Measurements from ENCODE around the gene TMEM158. TPM values are rescaled to one million over a fixed set of nuclear protein-coding genes. Genes with fewer than 3 reads are reported as not detected.

Gene TMEM158
- total RNA-seq, 2 experiments from 2014 or later: not detected

DNA sequence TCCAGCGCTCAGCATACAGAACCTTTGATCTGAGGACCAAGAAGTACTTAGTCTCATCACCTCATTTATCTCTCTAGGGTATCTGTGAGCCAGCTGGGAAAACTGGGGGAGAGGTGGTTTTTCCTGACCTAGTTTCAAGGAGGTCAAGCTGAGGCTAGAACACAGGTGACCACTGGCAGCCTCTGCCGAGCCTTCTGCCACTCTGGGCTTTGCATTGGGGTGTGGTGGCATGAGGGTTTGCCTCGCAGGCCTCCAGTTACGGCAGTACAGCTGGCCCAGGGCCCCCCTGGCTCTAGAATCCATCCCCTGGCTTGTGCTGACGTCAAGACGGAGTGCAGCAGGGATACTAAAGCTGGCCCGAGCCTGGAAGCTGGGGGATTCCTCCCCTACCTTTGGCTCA is 45.2 kb downstream of the TMEM158 start:
- peaks cover 4% of the 10 kb centered on the region for H3K27me3 Mint-ChIP-seq
- H3K36me3 Mint-ChIP-seq (ENCODE audit: low read depth): no peaks in the 10 kb centered on the region
- no peak overlapping the region for H3K27ac Mint-ChIP-seq
- H3K4me3 Mint-ChIP-seq: no peak overlapping the region
- no peaks in the 10 kb centered on the region for H3K36me3 ChIP-seq (ENCODE audit: insufficient read depth, low read length)
- H3K4me1 Mint-ChIP-seq (ENCODE audit: low read depth): no peaks in the 10 kb centered on the region
- intact Hi-C loops (cut with DNase I, micrococcal nuclease): no loop called here
- H3K9me3 ChIP-seq (ENCODE audit: control insufficient read depth in 1 of 2, insufficient read depth in 1 of 2, low read length in 2 of 2): no peaks in the 10 kb centered on the region
- H3K27me3 ChIP-seq (ENCODE audit: control insufficient read depth in 1 of 2, insufficient read depth in 2 of 2, low read length in 2 of 2): peaks cover 0 to 7% of the 10 kb centered on the region in 2 experiments
- TF ChIP-seq, protein P1, sequence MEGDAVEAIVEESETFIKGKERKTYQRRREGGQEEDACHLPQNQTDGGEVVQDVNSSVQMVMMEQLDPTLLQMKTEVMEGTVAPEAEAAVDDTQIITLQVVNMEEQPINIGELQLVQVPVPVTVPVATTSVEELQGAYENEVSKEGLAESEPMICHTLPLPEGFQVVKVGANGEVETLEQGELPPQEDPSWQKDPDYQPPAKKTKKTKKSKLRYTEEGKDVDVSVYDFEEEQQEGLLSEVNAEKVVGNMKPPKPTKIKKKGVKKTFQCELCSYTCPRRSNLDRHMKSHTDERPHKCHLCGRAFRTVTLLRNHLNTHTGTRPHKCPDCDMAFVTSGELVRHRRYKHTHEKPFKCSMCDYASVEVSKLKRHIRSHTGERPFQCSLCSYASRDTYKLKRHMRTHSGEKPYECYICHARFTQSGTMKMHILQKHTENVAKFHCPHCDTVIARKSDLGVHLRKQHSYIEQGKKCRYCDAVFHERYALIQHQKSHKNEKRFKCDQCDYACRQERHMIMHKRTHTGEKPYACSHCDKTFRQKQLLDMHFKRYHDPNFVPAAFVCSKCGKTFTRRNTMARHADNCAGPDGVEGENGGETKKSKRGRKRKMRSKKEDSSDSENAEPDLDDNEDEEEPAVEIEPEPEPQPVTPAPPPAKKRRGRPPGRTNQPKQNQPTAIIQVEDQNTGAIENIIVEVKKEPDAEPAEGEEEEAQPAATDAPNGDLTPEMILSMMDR (IDR thresholded peaks at IDR 0.05): no peak
- CTCF ChIA-PET: no interaction called here
- no peak overlapping the region for H3K4me3 ChIP-seq (ENCODE audit: low read length)
- POLR2A ChIA-PET: no interaction called here
- H3K9me3 Mint-ChIP-seq: no peaks in the 10 kb centered on the region
- no peak overlapping the region for H3K27ac ChIP-seq (ENCODE audit: low read depth in 1 of 2, low read length in 2 of 2)
- no peaks in the 10 kb centered on the region for H3K4me1 ChIP-seq (ENCODE audit: insufficient read depth, low read length)
- DNase-seq (no peak), ATAC-seq (ENCODE audit: poor library complexity) (no peak)

DNA sequence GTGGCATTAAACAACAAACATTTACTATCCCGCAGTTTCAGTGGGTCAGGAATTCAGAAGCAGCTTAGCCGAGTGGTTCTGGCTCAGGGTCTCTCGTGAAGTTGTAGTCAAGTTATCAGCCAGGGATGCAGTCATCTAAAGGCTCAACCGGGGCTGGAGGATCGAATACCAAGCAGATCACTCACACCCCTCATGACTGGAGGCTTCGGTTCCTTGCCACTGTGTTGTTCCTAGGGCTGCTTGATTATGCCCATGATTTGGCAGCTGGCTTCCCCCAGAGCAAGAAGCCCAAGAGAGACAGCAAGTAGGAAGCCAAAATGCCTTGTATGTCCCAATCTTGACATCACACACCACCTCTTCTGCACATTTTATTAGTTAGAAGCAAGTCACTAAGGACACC is 46.0 kb downstream of the TMEM158 start:
- ChIA-PET POLR2A (no interaction called here), CTCF (no interaction called here)
- H3K36me3 ChIP-seq (ENCODE audit: insufficient read depth, low read length): no peaks in the 10 kb centered on the region
- ATAC-seq (ENCODE audit: poor library complexity): no peak
- Mint-ChIP-seq H3K4me1 (ENCODE audit: low read depth) (no peaks in the 10 kb centered on the region), H3K27me3 (peaks cover 4% of the 10 kb centered on the region), H3K9me3 (no peaks in the 10 kb centered on the region), H3K4me3 (no peak overlapping the region), H3K27ac (no peak overlapping the region), H3K36me3 (ENCODE audit: low read depth) (no peaks in the 10 kb centered on the region)
- H3K4me1 ChIP-seq (ENCODE audit: insufficient read depth, low read length): no peaks in the 10 kb centered on the region
- H3K4me3 ChIP-seq (ENCODE audit: low read length): no peak overlapping the region
- no peak overlapping the region for H3K27ac ChIP-seq (ENCODE audit: low read depth in 1 of 2, low read length in 2 of 2)
- TF ChIP-seq, protein P1 (IDR thresholded peaks at IDR 0.05): no peak
- no peak for DNase-seq
- H3K27me3 ChIP-seq (ENCODE audit: control insufficient read depth in 1 of 2, insufficient read depth in 2 of 2, low read length in 2 of 2): peaks cover 0 to 7% of the 10 kb centered on the region in 2 experiments
- no peaks in the 10 kb centered on the region for H3K9me3 ChIP-seq (ENCODE audit: control insufficient read depth in 1 of 2, insufficient read depth in 1 of 2, low read length in 2 of 2)
- intact Hi-C loops (cut with DNase I, micrococcal nuclease): no loop called here

DNA sequence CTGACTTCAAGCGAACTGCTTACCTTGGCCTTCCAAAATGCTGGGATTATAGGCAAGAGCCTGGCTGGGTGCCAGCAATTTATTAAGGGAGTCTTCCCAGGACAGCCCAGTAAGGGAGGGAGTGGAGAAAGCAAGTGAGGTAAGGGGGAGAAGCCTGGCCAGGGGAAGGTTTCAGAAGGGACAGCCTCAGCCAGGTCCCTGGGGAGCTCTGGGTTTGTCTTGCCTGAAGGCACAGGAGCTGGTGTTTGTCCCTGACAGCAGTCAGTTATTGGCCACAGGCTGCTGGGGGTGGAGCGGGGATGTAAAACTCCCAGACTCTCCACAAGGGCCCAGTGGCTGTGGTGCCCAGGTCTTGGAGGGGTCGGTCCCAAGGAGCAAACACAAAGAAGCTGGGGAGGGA is 46.9 kb downstream of the TMEM158 start:
- CTCF ChIA-PET: interaction anchor here (1.0 kb wide), 1 partner anchor 185 kb away, joined by 3 read pairs; no protein-coding TSS in a partner anchor
- Histone ChIP-seq H3K4me1 (ENCODE audit: insufficient read depth, low read length) (no peaks in the 10 kb centered on the region), H3K4me3 (ENCODE audit: low read length) (no peak overlapping the region), H3K27me3 (ENCODE audit: control insufficient read depth in 1 of 2, insufficient read depth in 2 of 2, low read length in 2 of 2) (peaks cover 0 to 7% of the 10 kb centered on the region in 2 experiments), H3K27ac (ENCODE audit: low read depth in 1 of 2, low read length in 2 of 2) (no peak overlapping the region), H3K36me3 (ENCODE audit: insufficient read depth, low read length) (no peaks in the 10 kb centered on the region), H3K9me3 (ENCODE audit: control insufficient read depth in 1 of 2, insufficient read depth in 1 of 2, low read length in 2 of 2) (no peaks in the 10 kb centered on the region)
- intact Hi-C loops (cut with DNase I, micrococcal nuclease): no loop called here
- DNase-seq (no peak), ATAC-seq (ENCODE audit: poor library complexity) (no peak)
- Mint-ChIP-seq H3K4me1 (ENCODE audit: low read depth) (no peaks in the 10 kb centered on the region), H3K27ac (no peak overlapping the region), H3K36me3 (ENCODE audit: low read depth) (no peaks in the 10 kb centered on the region), H3K4me3 (no peak overlapping the region), H3K9me3 (no peaks in the 10 kb centered on the region), H3K27me3 (peaks cover 4% of the 10 kb centered on the region)
- POLR2A ChIA-PET: no interaction called here
- TF ChIP-seq, protein P1 (IDR thresholded peaks at IDR 0.05): no peak
